Upper lobe of left lung (tissue), 6 donors: ENCODE data around the gene LIPC. TPM values are rescaled to one million over a fixed set of nuclear protein-coding genes. Genes with fewer than 3 reads are reported as not detected.

Experiments
- ATAC-seq, 2 donors: fragments of 200-7000 bp; cut with Tn5 transposase; one replicate each; pipeline ENCODE4 v1.9.1; 2022; ENCODE audit warnings: mild to moderate bottlenecking in 2 of 2, moderate library complexity in 2 of 2; ENCODE audit not compliant: low FRiP score in 2 of 2
- DNase-seq, 2 donors: peaks; one replicate each; pipeline ENCODE4 v3.0.0-alpha.2; 2019 to 2020
- H3K27ac ChIP-seq, 4 donors: fragments of 200-600 bp; sonication (generic); one replicate each; pipeline ENCODE4 v1.5.1; 2016 to 2019
- H3K27me3 ChIP-seq, 4 donors: fragments of 200-600 bp; sonication (generic); one replicate each; pipeline ENCODE4 v1.5.1; 2017 to 2019
- H3K36me3 ChIP-seq, 4 donors: fragments of 200-600 bp; sonication (generic); one replicate each; pipeline ENCODE4 v1.5.1; 2016 to 2019
- H3K4me1 ChIP-seq, 4 donors: fragments of 200-600 bp; sonication (generic); one replicate each; pipeline ENCODE4 v1.5.1; 2018 to 2019
- H3K4me3 ChIP-seq, 4 donors: fragments of 200-600 bp; sonication (generic); one replicate each; pipeline ENCODE4 v1.5.1; 2017 to 2019; ENCODE audit warnings: mild to moderate bottlenecking in 2 of 4, moderate library complexity in 1 of 4
- H3K9me3 ChIP-seq, 4 donors: fragments of 200-600 bp; sonication (generic); one replicate each; pipeline ENCODE4 v1.5.1; 2018 to 2019
- CTCF ChIP-seq, 6 experiments: fragments of 450-650 bp in 4 of 6; fragments of 200-600 bp in 2 of 6; sonication (generic) in 2 of 6; IDR thresholded peaks; one replicate each; pipeline ENCODE4 v1.5.1; 2016 to 2019; ENCODE audit warnings: antibody characterized with exemption in 6 of 6
- EP300 ChIP-seq, 4 donors: sonication (generic); formaldehyde crosslinking; IDR thresholded peaks; one replicate each; pipeline ENCODE4 v1.5.1; 2017; ENCODE audit warnings: antibody characterized with exemption in 4 of 4, control low read depth in 2 of 4
- POLR2A ChIP-seq, 4 donors: fragments of 450-650 bp; IDR thresholded peaks; one replicate each; pipeline ENCODE4 v1.5.1; 2016 to 2017; ENCODE audit warnings: antibody characterized with exemption in 4 of 4, mild to moderate bottlenecking in 2 of 4
- POLR2AphosphoS5 ChIP-seq, 2 donors: sonication (generic); formaldehyde crosslinking; IDR thresholded peaks; one replicate each; pipeline ENCODE4 v1.5.1; 2017; ENCODE audit warnings: antibody characterized with exemption in 2 of 2
- WGBS, 2 donors: methylation state at CpG; one replicate each; pipeline ENCODE4 v1.1.5; 2017 to 2018; 5-methylcytosine and 5-hydroxymethylcytosine counted together
- total RNA-seq, 6 donors: library from RNA; depleted of rRNA in 4 of 6; stranded (reverse); fragments of >200 nt in 4 of 6; gene quantifications; one replicate each; pipeline versions ENCODE4 v1.1.0 to v1.2.1, GENCODE V29; 2016 to 2021
- donor health status: DM: no; HTN: no; CAD: no; lungs with moderate emphysema.
- donor health status: DM: no; HTN: yes; CAD: no; lungs with severe emphysema.

Gene LIPC
- total RNA-seq, 6 donors from 2014 or later, result 0.40 to 0.89 (median 0.75) TPM; not detected in 2

GRCh38 chr15:58391088-58391487 lies 40.7 kb upstream of the LIPC start:
- Histone ChIP-seq H3K9me3 (no peaks in the 10 kb centered on the region), H3K4me1 (no peaks in the 10 kb centered on the region), H3K4me3 (no peak overlapping the region), H3K36me3 (no peaks in the 10 kb centered on the region), H3K27ac (no peak overlapping the region), H3K27me3 (no peaks in the 10 kb centered on the region)
- TF ChIP-seq CTCF (IDR thresholded peaks at IDR 0.05), result no peak
- TF ChIP-seq POLR2AphosphoS5 (IDR thresholded peaks at IDR 0.05), result no peak
- no peak for TF ChIP-seq POLR2A (IDR thresholded peaks at IDR 0.05)
- TF ChIP-seq EP300 (IDR thresholded peaks at IDR 0.05), result no peak
- ATAC-seq, result no peak
- 89 to 95% methylated on average over 6 of the region's 6 CpGs for WGBS, 2 donors
- DNase-seq, result no peak

- no peaks in the 10 kb centered on the region for H3K4me1 ChIP-seq
- H3K9me3 ChIP-seq, result no peaks in the 10 kb centered on the region
- TF ChIP-seq CTCF (IDR thresholded peaks at IDR 0.05) (no peak), POLR2AphosphoS5 (IDR thresholded peaks at IDR 0.05) (no peak), EP300 (IDR thresholded peaks at IDR 0.05) (no peak), POLR2A (IDR thresholded peaks at IDR 0.05) (no peak)
- H3K4me3 ChIP-seq, result no peak overlapping the region
- H3K27me3 ChIP-seq, result no peaks in the 10 kb centered on the region
- no peaks in the 10 kb centered on the region for H3K36me3 ChIP-seq
- no peak for DNase-seq
- 78 to 87% methylated on average over 3 of the region's 3 CpGs for WGBS, 2 donors
- ATAC-seq, result no peak
- H3K27ac ChIP-seq, result no peak overlapping the region
These were observed 39.6 kb upstream of the LIPC start for GRCh38 chr15:58392141-58392540.

- DNase-seq (no peak), ATAC-seq (no peak)
- Histone ChIP-seq H3K4me3 (no peak overlapping the region), H3K4me1 (no peaks in the 10 kb centered on the region), H3K36me3 (no peaks in the 10 kb centered on the region), H3K27me3 (no peaks in the 10 kb centered on the region), H3K27ac (no peak overlapping the region), H3K9me3 (no peaks in the 10 kb centered on the region)
- TF ChIP-seq EP300 (IDR thresholded peaks at IDR 0.05), result no peak
- TF ChIP-seq CTCF (IDR thresholded peaks at IDR 0.05), result no peak
- TF ChIP-seq POLR2A (IDR thresholded peaks at IDR 0.05), result no peak
- no peak for TF ChIP-seq POLR2AphosphoS5 (IDR thresholded peaks at IDR 0.05)
- 82 to 91% methylated on average over 5 of the region's 5 CpGs for WGBS, 2 donors
These were observed 39.1 kb upstream of the LIPC start for GRCh38 chr15:58392611-58393161.

- no peak for DNase-seq
These were observed 38.5 kb upstream of the LIPC start for GRCh38 chr15:58393241-58393662.

More at GRCh38 chr15:58393241-58393662, 38.5 kb upstream of the LIPC start:
- no peaks in the 10 kb centered on the region for H3K27me3 ChIP-seq
- no peaks in the 10 kb centered on the region for H3K9me3 ChIP-seq
- no peak for ATAC-seq
- no peaks in the 10 kb centered on the region for H3K36me3 ChIP-seq
- TF ChIP-seq EP300 (IDR thresholded peaks at IDR 0.05) (no peak), CTCF (IDR thresholded peaks at IDR 0.05) (no peak), POLR2AphosphoS5 (IDR thresholded peaks at IDR 0.05) (no peak), POLR2A (IDR thresholded peaks at IDR 0.05) (no peak)
- no peak overlapping the region for H3K27ac ChIP-seq
- no peak overlapping the region for H3K4me3 ChIP-seq
- WGBS, 2 donors, result 49 to 76% methylated on average over 5 of the region's 5 CpGs
- no peaks in the 10 kb centered on the region for H3K4me1 ChIP-seq
